ENCODE results near the gene ADIPOQ. TPM values are rescaled to one million over a fixed set of nuclear protein-coding genes. Genes with fewer than 3 reads are reported as not detected.

ADIPOQ gene
- total and polyA plus RNA-seq, 8 donors: under 0.01 to 11.1 (median 1.4) TPM; not detected in 1

DNA sequence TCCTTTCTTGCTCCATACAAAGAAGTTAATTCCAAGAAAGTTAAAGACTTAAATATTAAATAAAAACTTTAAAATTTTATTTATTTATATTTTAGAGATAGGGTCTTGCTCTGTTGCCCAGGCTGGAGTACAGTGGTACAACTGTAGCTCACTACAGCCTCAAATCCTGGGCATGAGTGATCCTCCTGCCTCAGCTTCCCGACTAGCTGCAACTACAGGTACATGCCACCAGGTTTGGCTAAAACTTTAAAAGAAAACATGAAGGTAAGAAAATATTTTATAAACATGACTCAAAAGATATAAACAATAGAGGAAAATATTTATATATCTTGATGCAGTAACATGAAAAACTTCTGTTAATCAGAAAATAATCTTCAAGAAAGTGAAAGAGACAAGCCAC, 33.2 kb downstream of the ADIPOQ start:
- H3K4me1 ChIP-seq: peaks cover 0 to 7% (median 0%) of the 10 kb centered on the region in 4 donors
- H3K27ac ChIP-seq: no peak overlapping the region
- no peaks in the 10 kb centered on the region for H3K27me3 ChIP-seq
- no peaks in the 10 kb centered on the region for H3K36me3 ChIP-seq
- no peak for DNase-seq
- no peaks in the 10 kb centered on the region for H3K9me3 ChIP-seq
- TF ChIP-seq POLR2AphosphoS5 (IDR thresholded peaks at IDR 0.05) (no peak), EP300 (IDR thresholded peaks at IDR 0.05) (no peak), POLR2A (IDR thresholded peaks at IDR 0.05) (no peak)
- TF ChIP-seq, protein P1, sequence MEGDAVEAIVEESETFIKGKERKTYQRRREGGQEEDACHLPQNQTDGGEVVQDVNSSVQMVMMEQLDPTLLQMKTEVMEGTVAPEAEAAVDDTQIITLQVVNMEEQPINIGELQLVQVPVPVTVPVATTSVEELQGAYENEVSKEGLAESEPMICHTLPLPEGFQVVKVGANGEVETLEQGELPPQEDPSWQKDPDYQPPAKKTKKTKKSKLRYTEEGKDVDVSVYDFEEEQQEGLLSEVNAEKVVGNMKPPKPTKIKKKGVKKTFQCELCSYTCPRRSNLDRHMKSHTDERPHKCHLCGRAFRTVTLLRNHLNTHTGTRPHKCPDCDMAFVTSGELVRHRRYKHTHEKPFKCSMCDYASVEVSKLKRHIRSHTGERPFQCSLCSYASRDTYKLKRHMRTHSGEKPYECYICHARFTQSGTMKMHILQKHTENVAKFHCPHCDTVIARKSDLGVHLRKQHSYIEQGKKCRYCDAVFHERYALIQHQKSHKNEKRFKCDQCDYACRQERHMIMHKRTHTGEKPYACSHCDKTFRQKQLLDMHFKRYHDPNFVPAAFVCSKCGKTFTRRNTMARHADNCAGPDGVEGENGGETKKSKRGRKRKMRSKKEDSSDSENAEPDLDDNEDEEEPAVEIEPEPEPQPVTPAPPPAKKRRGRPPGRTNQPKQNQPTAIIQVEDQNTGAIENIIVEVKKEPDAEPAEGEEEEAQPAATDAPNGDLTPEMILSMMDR (IDR thresholded peaks at IDR 0.05): no peak
- whole genome bisulfite sequencing, 5 donors: 0 to 78% (median 35%) methylated on average over 1 of the region's 1 CpG
- no peak overlapping the region for H3K4me3 ChIP-seq
- intact Hi-C loops (cut with DNase I; ENCODE audit: low total_unique reads): no loop called here

DNA sequence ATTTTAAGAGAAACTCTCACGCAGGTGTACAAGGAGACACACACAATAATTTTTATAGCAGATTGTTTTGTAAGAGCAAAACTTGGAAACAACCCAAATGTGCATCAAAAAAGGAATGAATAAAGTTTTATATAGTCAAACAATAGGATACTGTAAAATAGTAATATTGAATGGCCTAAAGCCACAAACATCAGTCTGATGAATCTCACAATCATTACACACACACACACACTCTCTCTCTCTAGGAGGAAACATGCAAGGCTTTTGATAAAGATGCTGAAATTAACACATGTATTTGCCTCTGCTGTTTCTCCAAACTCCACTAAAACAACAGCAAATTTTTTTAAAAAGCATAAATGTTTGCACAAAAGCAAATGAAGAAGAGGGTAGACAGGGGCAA, 37.3 kb downstream of the ADIPOQ start:
- Histone ChIP-seq H3K27me3 (no peaks in the 10 kb centered on the region), H3K4me1 (no peaks in the 10 kb centered on the region), H3K36me3 (no peaks in the 10 kb centered on the region), H3K27ac (no peak overlapping the region), H3K4me3 (no peak overlapping the region), H3K9me3 (no peaks in the 10 kb centered on the region)
- TF ChIP-seq POLR2AphosphoS5 (IDR thresholded peaks at IDR 0.05) (no peak), POLR2A (IDR thresholded peaks at IDR 0.05) (no peak), EP300 (IDR thresholded peaks at IDR 0.05) (no peak)
- TF ChIP-seq, protein P1 (IDR thresholded peaks at IDR 0.05): no peak
- DNase-seq: no peak
- intact Hi-C loops (cut with DNase I; ENCODE audit: low total_unique reads): no loop called here
- 87 to 96% (median 95%) methylated on average over 1 of the region's 1 CpG for WGBS, 5 donors

DNA sequence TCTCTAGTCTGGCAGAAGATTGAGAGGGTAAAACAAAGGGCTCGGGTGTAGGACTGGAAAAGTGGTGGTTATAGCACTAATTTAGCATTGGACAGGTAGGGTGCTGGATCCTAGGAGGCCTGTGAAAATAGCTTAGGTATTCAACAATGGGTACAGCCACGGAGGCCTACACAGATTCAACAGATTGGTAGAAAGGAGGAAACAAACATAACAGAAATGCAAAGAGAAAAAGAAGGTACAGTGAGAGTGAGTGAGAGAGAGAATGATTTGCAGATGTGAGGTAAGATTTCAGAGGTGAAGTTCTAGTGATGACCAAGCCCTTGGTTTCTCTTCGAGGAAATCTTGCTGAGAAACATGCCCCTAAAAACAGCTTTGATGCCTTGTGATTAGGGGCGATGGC, 37.9 kb downstream of the ADIPOQ start:
- no peak for DNase-seq
- H3K27me3 ChIP-seq: no peaks in the 10 kb centered on the region
- H3K4me3 ChIP-seq: no peak overlapping the region
- no peaks in the 10 kb centered on the region for H3K9me3 ChIP-seq
- intact Hi-C loops (cut with DNase I; ENCODE audit: low total_unique reads): no loop called here
- H3K4me1 ChIP-seq: no peaks in the 10 kb centered on the region
- WGBS, 5 donors: 69 to 85% (median 78%) methylated on average over 4 of the region's 4 CpGs
- H3K36me3 ChIP-seq: no peaks in the 10 kb centered on the region
- TF ChIP-seq, protein P1 (IDR thresholded peaks at IDR 0.05): no peak
- TF ChIP-seq POLR2AphosphoS5 (IDR thresholded peaks at IDR 0.05) (no peak), EP300 (IDR thresholded peaks at IDR 0.05) (no peak), POLR2A (IDR thresholded peaks at IDR 0.05) (no peak)
- no peak overlapping the region for H3K27ac ChIP-seq

DNA sequence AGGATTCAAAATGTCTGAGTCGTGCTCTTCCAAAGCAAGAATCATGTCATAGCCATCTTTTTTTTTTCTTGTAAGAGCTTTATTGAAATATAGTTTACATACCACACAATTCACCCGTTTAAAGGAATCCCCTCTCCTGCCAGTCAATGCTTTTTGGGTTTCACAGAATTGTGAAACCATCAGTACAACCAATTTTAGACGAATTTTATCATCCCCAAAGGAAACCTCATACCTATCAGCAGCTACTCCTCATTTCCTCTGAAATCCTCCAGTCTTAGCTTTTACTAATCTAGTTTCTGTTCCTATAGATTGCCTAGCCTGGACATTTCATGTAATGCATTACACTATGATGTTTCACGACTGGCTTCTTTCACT, 39.6 kb downstream of the ADIPOQ start:
- intact Hi-C loops (cut with DNase I; ENCODE audit: low total_unique reads): no loop called here
- 59 to 71% (median 65%) methylated on average over 4 of the region's 4 CpGs for WGBS, 5 donors
- DNase-seq: no peak
- no peak for TF ChIP-seq POLR2A (IDR thresholded peaks at IDR 0.05)
- TF ChIP-seq, protein P1 (IDR thresholded peaks at IDR 0.05): no peak
- TF ChIP-seq EP300 (IDR thresholded peaks at IDR 0.05): no peak
- TF ChIP-seq POLR2AphosphoS5 (IDR thresholded peaks at IDR 0.05): no peak
- H3K27me3 ChIP-seq: no peaks in the 10 kb centered on the region
- no peaks in the 10 kb centered on the region for H3K9me3 ChIP-seq
- H3K27ac ChIP-seq: no peak overlapping the region
- no peaks in the 10 kb centered on the region for H3K4me1 ChIP-seq
- H3K36me3 ChIP-seq: no peaks in the 10 kb centered on the region
- no peak overlapping the region for H3K4me3 ChIP-seq

All from stomach (tissue), 9 donors.